ENCODE results near the gene ECM1.

- TF ChIP-seq CTCF (conservative IDR thresholded peaks at IDR 0.05 in 1 of 2, IDR thresholded peaks at IDR 0.05 in 1 of 2; ENCODE audit: low read depth in 1 of 2, low read length in 2 of 2) (no peak), EZH2 (IDR thresholded peaks at IDR 0.05; ENCODE audit: low read length, missing control alignments) (no peak)
Observed at GRCh38 chr1:150532860-150533259, 25.0 kb downstream of the ECM1 start.
